Vagina (tissue), 2 donors: ENCODE results near the gene CIDEA. TPM values are rescaled to one million over a fixed set of nuclear protein-coding genes. Genes with fewer than 3 reads are reported as not detected.

Source experiments
- DNase-seq, 2 donors: peaks; one replicate each; pipeline ENCODE4 v3.0.0-alpha.2; 2017; ENCODE audit errors: extremely low spot score in 2 of 2
- H3K27ac ChIP-seq: fragments of 200-600 bp; sonication (generic); one replicate; pipeline ENCODE4 v1.5.1; 2019
- H3K27me3 ChIP-seq: fragments of 200-600 bp; sonication (generic); one replicate; pipeline ENCODE4 v1.5.1; 2019
- H3K36me3 ChIP-seq, 2 donors: fragments of 200-600 bp; sonication (generic); one replicate each; pipeline ENCODE4 v1.5.1; 2017 to 2019
- H3K4me1 ChIP-seq: fragments of 200-600 bp; sonication (generic); one replicate; pipeline ENCODE4 v1.5.1; 2019
- H3K4me3 ChIP-seq, 2 donors: fragments of 200-600 bp; sonication (generic); 1 replicate in 1 of 2; 2 replicates in 1 of 2; pipeline ENCODE4 v1.5.1; 2016 to 2019
- H3K9me3 ChIP-seq: fragments of 200-600 bp; sonication (generic); one replicate; pipeline ENCODE4 v1.5.1; 2019
- POLR2A ChIP-seq, 2 donors: fragments of 450-650 bp; IDR thresholded peaks; one replicate each; pipeline ENCODE4 v1.6.1; 2017; ENCODE audit warnings: antibody characterized with exemption in 2 of 2, mild to moderate bottlenecking in 2 of 2, moderate library complexity in 2 of 2
- POLR2AphosphoS5 ChIP-seq, 2 donors: sonication (generic); formaldehyde crosslinking; IDR thresholded peaks; one replicate each; pipeline ENCODE4 v1.9.0; 2017; ENCODE audit warnings: antibody characterized with exemption in 2 of 2, mild to moderate bottlenecking in 2 of 2, low read depth in 1 of 2; ENCODE audit not compliant: insufficient read depth in 1 of 2
- intact Hi-C: fragments of 100-400 bp; cut with DNase I; formaldehyde crosslinking; loops from one replicate; pipeline ENCODE4 v1.15.1; 2023
- total RNA-seq: library from RNA; depleted of rRNA; stranded (reverse); fragments of >200 nt; gene quantifications from one replicate; pipeline ENCODE4 v1.2.3, GENCODE V29; 2016
- TF ChIP-seq, protein P1 (sequence below), 3 experiments: fragments of 450-650 bp in 2 of 3; fragments of 200-600 bp in 1 of 3; sonication (generic) in 1 of 3; IDR thresholded peaks; one replicate each; pipeline ENCODE4 v1.5.1; 2017 to 2019; ENCODE audit warnings: antibody characterized with exemption in 3 of 3, mild to moderate bottlenecking in 2 of 3, moderate library complexity in 2 of 3

The CIDEA gene
- total RNA-seq, 1 donor from 2014 or later, result 2.7 TPM

DNA sequence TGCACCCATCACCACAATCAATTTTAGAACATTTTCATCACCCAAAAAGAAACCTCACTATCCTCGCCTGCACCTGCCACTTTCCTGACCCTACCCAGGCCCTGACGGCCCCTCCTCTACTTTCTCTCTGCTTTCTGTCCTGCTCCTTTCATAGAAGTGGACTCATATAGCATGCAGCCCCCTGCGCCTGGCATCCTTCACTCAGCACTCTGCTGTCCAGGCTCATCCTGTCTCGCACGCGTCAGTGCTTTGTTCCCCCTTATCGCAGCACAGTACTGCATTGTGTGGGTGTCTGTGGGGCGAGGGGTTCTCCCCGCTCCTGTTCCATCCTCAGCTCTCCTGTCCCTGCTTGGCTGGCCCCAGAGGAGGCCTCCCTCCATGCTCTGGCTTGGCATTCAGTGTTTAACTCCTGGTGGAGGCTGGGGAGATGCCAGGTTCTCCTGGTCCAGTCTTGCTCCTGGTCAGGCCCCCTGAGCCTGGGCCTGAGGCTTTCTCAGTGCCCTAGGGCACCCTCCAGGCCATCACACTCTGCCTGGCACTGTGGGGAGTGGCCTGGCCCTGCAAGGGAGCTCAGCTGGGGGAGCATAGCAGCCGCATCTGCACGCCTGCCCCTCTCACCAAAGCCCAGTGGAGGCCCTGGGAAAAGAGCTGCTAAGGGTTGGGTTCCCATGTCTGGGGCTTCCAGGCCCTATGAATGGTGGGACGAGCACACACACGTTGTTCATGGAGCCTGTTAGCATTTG lies 47.3 kb downstream of the CIDEA start:
- Histone ChIP-seq H3K9me3 (no peaks in the 10 kb centered on the region), H3K36me3 (no peaks in the 10 kb centered on the region), H3K27me3 (no peaks in the 10 kb centered on the region), H3K4me3 (no peak overlapping the region), H3K4me1 (peaks cover 8% of the 10 kb centered on the region), H3K27ac (no peak overlapping the region)
- intact Hi-C loops, result no loop called here
- no peak for TF ChIP-seq POLR2AphosphoS5 (IDR thresholded peaks at IDR 0.05; ENCODE audit: insufficient read depth in 1 of 2, low read depth in 1 of 2)
- TF ChIP-seq POLR2A (IDR thresholded peaks at IDR 0.05), result no peak
- peak in 1 of 2 donors; percentile 52 for DNase-seq

DNA sequence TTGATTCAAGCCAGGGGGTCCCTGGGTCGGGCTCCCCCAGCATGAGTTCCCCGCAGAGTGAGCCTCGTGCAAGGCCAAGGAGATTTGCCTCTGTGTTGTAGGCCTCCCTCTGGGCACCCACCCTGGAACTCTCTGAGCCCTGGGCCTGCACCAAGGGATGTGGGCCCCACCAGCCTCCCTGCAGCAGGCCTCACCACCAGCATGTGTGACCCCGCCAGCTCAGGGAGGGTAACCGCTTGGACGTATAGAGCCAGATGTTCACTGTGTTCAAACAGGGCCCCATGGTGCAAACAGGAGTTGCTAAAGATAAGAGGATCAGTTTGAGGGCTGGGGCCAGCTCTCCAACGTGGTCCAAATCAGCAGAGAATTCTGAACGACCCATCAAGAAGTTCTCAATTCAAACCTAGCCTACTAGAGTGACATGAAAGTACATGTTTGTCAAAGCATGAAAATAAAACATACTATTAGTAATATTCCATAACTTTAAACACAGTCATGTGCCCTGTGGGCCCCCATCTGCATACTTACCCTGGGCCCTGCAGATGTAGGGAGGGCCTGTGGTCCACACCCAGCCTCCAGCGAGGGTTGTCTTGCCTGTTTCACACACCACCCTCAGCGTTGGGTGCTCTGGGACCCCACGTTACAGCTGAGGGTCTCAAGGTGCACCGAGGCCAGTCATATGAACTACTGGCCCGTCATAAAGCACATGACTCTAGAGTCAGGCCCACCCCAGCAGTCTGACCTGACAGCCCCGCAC lies 48.4 kb downstream of the CIDEA start:
- peak in 1 of 2 donors; percentile 56 for DNase-seq
- no peaks in the 10 kb centered on the region for H3K36me3 ChIP-seq

DNA sequence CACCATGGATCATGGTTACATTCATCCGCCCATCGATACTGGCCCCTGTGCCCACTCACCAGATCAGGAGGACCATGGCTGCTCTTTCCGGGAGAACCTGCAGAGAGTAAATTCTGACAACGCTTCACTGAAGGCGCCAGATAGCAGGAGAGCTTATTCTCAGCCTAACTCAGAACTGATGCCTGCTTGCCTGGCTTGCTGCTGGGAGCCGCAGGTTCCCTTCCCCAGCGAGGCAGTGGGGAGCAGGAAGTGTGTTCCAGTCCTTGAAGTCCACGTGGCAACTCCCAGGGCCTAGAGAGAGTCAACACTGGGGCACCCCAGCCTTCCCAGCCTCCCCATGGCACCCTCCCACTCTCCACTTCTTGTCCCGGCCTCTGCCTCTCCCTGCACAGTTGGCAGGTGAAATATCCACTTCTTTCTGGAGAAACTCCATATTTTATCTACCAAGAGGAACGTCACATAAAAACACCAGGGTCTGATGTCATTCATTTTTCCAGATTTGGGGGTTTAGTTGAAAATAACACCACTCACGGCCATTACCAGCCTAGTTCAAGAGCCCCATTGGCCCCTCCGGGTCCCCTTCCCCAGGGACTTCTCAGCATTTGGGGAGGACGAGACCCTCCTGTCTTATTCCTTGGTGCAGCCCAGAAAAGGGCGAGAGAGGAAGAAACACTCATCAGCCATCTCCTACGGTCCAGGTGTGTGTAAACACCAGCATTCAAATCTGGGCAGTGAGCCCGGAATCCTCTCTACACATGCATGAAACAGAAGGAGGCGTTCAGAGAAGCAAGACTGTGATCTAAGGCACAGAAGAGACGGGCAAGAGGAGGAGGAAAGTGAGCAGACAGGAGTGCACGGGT lies 50.4 kb downstream of the CIDEA start:
- no peaks in the 10 kb centered on the region for H3K9me3 ChIP-seq
- intact Hi-C loops, result loop anchor here (5.0 kb wide), 1 partner anchor 353 kb away; the partner anchor contains the start of gene SPIRE1
- H3K4me1 ChIP-seq, result peaks cover 21% of the 10 kb centered on the region
- no peak overlapping the region for H3K4me3 ChIP-seq
- H3K27ac ChIP-seq, result no peak overlapping the region
- DNase-seq, result peak in 1 of 2 donors; percentile 67
- TF ChIP-seq, protein P1, sequence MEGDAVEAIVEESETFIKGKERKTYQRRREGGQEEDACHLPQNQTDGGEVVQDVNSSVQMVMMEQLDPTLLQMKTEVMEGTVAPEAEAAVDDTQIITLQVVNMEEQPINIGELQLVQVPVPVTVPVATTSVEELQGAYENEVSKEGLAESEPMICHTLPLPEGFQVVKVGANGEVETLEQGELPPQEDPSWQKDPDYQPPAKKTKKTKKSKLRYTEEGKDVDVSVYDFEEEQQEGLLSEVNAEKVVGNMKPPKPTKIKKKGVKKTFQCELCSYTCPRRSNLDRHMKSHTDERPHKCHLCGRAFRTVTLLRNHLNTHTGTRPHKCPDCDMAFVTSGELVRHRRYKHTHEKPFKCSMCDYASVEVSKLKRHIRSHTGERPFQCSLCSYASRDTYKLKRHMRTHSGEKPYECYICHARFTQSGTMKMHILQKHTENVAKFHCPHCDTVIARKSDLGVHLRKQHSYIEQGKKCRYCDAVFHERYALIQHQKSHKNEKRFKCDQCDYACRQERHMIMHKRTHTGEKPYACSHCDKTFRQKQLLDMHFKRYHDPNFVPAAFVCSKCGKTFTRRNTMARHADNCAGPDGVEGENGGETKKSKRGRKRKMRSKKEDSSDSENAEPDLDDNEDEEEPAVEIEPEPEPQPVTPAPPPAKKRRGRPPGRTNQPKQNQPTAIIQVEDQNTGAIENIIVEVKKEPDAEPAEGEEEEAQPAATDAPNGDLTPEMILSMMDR (IDR thresholded peaks at IDR 0.05), result no peak
- TF ChIP-seq POLR2AphosphoS5 (IDR thresholded peaks at IDR 0.05; ENCODE audit: insufficient read depth in 1 of 2, low read depth in 1 of 2) (no peak), POLR2A (IDR thresholded peaks at IDR 0.05) (no peak)
- H3K36me3 ChIP-seq, result no peaks in the 10 kb centered on the region
- H3K27me3 ChIP-seq, result no peaks in the 10 kb centered on the region

More for the DNA sequence above, 48.4 kb downstream of the CIDEA start:
- intact Hi-C loops, result no loop called here
- Histone ChIP-seq H3K4me3 (no peak overlapping the region), H3K27me3 (no peaks in the 10 kb centered on the region), H3K9me3 (no peaks in the 10 kb centered on the region), H3K4me1 (peaks cover 13% of the 10 kb centered on the region), H3K27ac (no peak overlapping the region)
- TF ChIP-seq POLR2A (IDR thresholded peaks at IDR 0.05) (no peak), POLR2AphosphoS5 (IDR thresholded peaks at IDR 0.05; ENCODE audit: insufficient read depth in 1 of 2, low read depth in 1 of 2) (no peak)
- TF ChIP-seq, protein P1 (IDR thresholded peaks at IDR 0.05), result no peak

DNA sequence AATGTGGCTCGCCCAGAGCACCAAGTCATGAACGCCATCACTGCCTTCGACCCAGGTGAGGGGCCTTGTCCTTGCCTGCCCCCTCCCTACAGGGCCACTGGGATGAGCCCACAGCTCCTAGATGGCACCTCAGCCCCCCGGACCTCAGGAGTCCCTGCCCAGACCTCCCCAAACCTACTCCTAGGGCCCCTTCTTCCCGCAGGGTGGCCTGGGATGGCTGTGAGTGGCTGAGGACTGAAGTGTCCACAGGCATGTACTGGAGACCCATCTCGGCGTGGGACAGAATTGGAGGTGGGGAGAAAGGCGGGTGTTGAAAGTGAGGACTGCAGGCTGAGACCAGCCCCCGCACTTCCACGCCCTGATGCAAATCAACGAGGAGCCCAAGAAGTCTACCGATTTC lies 51.0 kb downstream of the CIDEA start:
- Histone ChIP-seq H3K4me1 (peaks cover 28% of the 10 kb centered on the region), H3K27me3 (no peaks in the 10 kb centered on the region), H3K4me3 (no peak overlapping the region), H3K9me3 (no peaks in the 10 kb centered on the region), H3K27ac (no peak overlapping the region), H3K36me3 (no peaks in the 10 kb centered on the region)
- peak in 1 of 2 donors; percentile 79 for DNase-seq
- intact Hi-C loops, result loop anchor here (5.0 kb wide), 1 partner anchor 352 kb away; the partner anchor contains the start of gene SPIRE1
- TF ChIP-seq, protein P1 (IDR thresholded peaks at IDR 0.05), result no peak
- TF ChIP-seq POLR2AphosphoS5 (IDR thresholded peaks at IDR 0.05; ENCODE audit: insufficient read depth in 1 of 2, low read depth in 1 of 2) (no peak), POLR2A (IDR thresholded peaks at IDR 0.05) (no peak)
